Measurements from ENCODE around the gene ELFN1.

The ELFN1 gene

DNA sequence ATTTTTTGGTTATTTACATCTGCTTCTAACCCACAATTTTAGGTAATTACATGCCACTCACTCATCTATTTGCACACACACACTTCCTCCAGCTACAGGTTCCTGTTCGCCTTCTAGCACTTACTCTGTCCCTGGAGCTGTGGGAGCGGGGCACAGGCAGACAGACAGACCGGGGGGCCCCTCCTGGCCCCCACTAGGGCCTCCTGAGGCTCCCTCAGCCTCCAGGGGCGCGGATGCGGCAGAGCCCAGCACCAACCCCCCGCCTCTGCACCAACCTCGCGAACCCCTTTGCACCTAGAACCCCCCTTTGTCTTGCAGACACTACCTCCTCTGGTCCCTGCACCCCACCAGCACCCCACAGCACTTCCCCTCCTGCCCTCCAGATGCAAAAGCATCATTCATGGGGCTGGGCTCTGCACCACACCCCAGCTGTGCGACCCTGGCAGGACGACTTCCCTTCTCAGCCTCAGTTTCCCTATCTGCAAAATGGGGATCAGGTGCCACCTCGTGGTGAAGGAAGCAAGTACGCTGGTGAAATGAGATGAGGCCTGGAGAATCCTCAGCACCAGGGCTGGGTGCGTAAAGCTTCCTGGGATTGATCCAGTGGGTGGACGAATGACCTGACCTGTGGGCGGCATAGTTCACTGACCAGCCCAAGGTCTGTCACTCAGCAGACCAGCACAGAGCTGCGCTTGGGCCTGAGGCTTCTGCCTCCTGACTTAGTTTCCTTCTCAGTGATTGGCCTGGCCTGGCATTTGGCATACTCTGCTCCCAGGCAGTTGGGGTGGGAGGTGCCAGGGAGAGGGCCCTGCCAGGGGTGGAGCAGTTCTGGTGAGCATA lies 37.9 kb downstream of the ELFN1 start:
- Histone ChIP-seq H3K36me3 (ENCODE audit: control insufficient read depth, insufficient read depth, low read length) (no peaks in the 10 kb centered on the region), H3K27me3 (replicated peaks; ENCODE audit: control insufficient read depth, insufficient read depth, low read length) (no peaks in the 10 kb centered on the region; the same call in none of the 2 replicates), H3K4me3 (replicated peaks; ENCODE audit: low read depth, low read length) (no peak overlapping the region)
- no peak for DNase-seq (ENCODE audit: extremely low read depth, insufficient read length)
- TF ChIP-seq, protein P1, sequence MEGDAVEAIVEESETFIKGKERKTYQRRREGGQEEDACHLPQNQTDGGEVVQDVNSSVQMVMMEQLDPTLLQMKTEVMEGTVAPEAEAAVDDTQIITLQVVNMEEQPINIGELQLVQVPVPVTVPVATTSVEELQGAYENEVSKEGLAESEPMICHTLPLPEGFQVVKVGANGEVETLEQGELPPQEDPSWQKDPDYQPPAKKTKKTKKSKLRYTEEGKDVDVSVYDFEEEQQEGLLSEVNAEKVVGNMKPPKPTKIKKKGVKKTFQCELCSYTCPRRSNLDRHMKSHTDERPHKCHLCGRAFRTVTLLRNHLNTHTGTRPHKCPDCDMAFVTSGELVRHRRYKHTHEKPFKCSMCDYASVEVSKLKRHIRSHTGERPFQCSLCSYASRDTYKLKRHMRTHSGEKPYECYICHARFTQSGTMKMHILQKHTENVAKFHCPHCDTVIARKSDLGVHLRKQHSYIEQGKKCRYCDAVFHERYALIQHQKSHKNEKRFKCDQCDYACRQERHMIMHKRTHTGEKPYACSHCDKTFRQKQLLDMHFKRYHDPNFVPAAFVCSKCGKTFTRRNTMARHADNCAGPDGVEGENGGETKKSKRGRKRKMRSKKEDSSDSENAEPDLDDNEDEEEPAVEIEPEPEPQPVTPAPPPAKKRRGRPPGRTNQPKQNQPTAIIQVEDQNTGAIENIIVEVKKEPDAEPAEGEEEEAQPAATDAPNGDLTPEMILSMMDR (IDR thresholded peaks at IDR 0.05; ENCODE audit: insufficient read depth, low read length, poor library complexity, severe bottlenecking): peak; percentile 13

DNA sequence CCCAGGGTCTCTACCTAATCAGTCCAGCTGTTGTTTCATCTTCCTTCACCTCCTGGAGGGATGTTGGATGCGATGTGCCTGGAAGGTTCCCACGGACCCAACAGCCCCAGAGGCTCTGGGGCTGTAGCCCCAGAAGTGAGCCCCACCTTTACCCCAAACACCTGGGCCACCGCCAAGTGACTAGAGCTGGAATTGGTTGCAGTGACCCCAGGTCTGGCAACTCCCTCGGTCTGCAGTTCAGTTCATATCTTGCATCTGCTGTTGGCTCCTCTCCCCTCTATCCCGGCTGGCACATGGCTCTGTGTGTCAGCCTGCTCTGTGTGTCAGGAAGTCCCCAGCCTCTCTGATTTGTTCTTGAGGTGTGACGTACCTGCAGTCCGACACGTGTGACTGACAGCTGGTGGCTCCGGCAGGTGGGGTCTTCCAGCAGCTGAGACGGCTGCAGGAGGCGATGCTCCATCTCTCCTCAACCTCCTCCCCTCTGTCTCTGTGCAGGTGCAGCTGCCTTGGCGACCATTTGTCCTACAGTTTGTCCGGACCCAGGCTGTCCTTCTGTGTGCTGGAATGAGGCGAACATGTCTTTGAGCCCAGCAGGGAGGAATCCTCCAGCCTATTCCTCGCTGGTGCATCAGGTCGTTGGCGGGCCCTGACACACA lies 38.6 kb downstream of the ELFN1 start:
- TF ChIP-seq, protein P1 (IDR thresholded peaks at IDR 0.05; ENCODE audit: insufficient read depth, low read length, poor library complexity, severe bottlenecking): no peak
- H3K36me3 ChIP-seq (ENCODE audit: control insufficient read depth, insufficient read depth, low read length): no peaks in the 10 kb centered on the region

DNA sequence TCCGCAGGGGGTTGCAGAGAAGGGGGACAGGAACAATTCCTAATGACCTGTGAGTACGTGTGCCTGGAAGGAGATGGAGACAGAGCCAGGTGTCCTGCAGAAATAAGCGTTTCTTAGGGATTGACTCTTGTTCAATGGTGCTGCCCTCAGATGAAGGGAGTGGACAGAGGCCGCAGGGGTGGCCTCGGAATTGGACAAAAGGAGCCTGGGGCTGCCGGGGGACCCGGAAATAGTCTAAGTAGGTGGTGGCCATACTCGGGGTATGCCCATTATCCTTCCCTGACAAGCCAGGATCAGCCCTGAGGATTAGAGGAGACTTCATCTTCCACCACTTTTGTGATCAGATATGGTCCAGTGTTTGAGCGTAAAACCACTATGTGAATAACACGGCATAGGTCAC lies 39.2 kb downstream of the ELFN1 start:
- H3K27me3 ChIP-seq (replicated peaks; ENCODE audit: control insufficient read depth, insufficient read depth, low read length): no peaks in the 10 kb centered on the region; the same call in 1 of the 2 replicates
- H3K4me3 ChIP-seq (replicated peaks; ENCODE audit: low read depth, low read length): no peak overlapping the region
- no peak for DNase-seq (ENCODE audit: extremely low read depth, insufficient read length)
- no peaks in the 10 kb centered on the region for H3K36me3 ChIP-seq (ENCODE audit: control insufficient read depth, insufficient read depth, low read length)
- TF ChIP-seq, protein P1 (IDR thresholded peaks at IDR 0.05; ENCODE audit: insufficient read depth, low read length, poor library complexity, severe bottlenecking): no peak

More for the DNA sequence above, 38.6 kb downstream of the ELFN1 start:
- Histone ChIP-seq H3K27me3 (replicated peaks; ENCODE audit: control insufficient read depth, insufficient read depth, low read length) (no peaks in the 10 kb centered on the region; the same call in 1 of the 2 replicates), H3K4me3 (replicated peaks; ENCODE audit: low read depth, low read length) (no peak overlapping the region)
- no peak for DNase-seq (ENCODE audit: extremely low read depth, insufficient read length)

DNA sequence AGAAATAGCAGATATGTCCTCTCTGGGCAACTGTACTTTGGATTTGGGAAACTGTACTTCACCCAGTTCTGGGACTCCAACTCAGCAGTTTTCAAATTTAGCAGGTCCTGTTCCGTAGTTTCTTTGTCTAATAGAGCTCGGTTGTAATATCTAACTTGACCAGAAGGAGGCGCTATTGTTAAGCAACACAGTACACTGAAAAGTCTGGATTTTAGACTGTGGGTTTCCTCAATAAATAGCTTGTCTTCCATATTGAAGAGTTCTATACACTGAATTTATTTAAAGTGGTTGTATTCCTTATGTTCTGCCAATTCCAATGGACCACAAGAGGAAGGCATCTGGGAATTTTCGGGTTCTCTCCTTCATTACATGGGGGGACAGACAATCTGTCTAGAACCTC lies 39.8 kb downstream of the ELFN1 start:
- H3K4me3 ChIP-seq (replicated peaks; ENCODE audit: low read depth, low read length): no peak overlapping the region
- no peak for DNase-seq (ENCODE audit: extremely low read depth, insufficient read length)
- TF ChIP-seq, protein P1 (IDR thresholded peaks at IDR 0.05; ENCODE audit: insufficient read depth, low read length, poor library complexity, severe bottlenecking): peak; percentile 39
- H3K36me3 ChIP-seq (ENCODE audit: control insufficient read depth, insufficient read depth, low read length): no peaks in the 10 kb centered on the region
- peaks cover under 1% of the 10 kb centered on the region for H3K27me3 ChIP-seq (replicated peaks; ENCODE audit: control insufficient read depth, insufficient read depth, low read length)

DNA sequence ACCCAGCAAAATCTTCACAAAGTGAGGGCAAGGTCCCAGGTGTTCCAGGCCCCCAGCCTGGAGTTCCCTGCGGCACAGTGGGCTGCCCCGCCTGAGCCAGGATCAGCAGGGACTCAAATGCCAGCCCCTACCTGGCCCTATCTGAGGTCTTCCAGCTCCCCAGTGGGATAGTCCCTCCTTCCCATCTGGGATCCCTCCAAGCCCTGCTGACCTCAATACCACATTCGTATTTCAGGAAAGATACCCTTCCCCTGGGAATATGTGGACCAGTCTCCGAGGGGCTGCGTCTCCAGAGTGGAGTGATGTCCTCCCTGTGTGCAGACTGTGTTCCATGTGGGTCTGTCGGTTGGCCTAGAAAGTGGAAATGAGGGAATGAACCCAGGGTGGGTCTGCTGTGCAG lies 40.9 kb downstream of the ELFN1 start:
- no peak for DNase-seq (ENCODE audit: extremely low read depth, insufficient read length)
- TF ChIP-seq, protein P1 (IDR thresholded peaks at IDR 0.05; ENCODE audit: insufficient read depth, low read length, poor library complexity, severe bottlenecking): no peak
- peaks cover 2% of the 10 kb centered on the region for H3K27me3 ChIP-seq (replicated peaks; ENCODE audit: control insufficient read depth, insufficient read depth, low read length)
- no peaks in the 10 kb centered on the region for H3K36me3 ChIP-seq (ENCODE audit: control insufficient read depth, insufficient read depth, low read length)
- H3K4me3 ChIP-seq (replicated peaks; ENCODE audit: low read depth, low read length): no peak overlapping the region
